ENCODE data around the gene PI4KA. TPM values are rescaled to one million over a fixed set of nuclear protein-coding genes. Genes with fewer than 3 reads are reported as not detected.

Gene PI4KA
- total and polyA plus RNA-seq, 2 donors: 32.5 to 64.0 TPM

GRCh38 chr22:20787223-20787622 is 71.4 kb downstream of the PI4KA start:
- 98% methylated on average over 4 of the region's 4 CpGs for WGBS
- Histone ChIP-seq H3K36me3 (ENCODE audit: control insufficient read depth in 2 of 2, insufficient read depth in 2 of 2, low read length in 1 of 2) (peaks cover 51 to 72% of the 10 kb centered on the region in 2 donors), H3K4me3 (ENCODE audit: low read length in 2 of 2) (no peak overlapping the region)

GRCh38 chr22:20786536-20786979 is 72.1 kb downstream of the PI4KA start:
- no peak for DNase-seq (ENCODE audit: low read depth in 6 of 9, low spot score in 9 of 9)
- H3K36me3 ChIP-seq (ENCODE audit: control insufficient read depth in 2 of 2, insufficient read depth in 2 of 2, low read length in 1 of 2): peaks cover 51 to 72% of the 10 kb centered on the region in 2 donors

More at GRCh38 chr22:20787223-20787622, 71.4 kb downstream of the PI4KA start:
- no peak for DNase-seq (ENCODE audit: low read depth in 6 of 9, low spot score in 9 of 9)
- Histone ChIP-seq H3K9me3 (ENCODE audit: control insufficient read depth in 2 of 2, insufficient read depth in 1 of 2, low read length in 1 of 2) (no peaks in the 10 kb centered on the region), H3K27me3 (ENCODE audit: control insufficient read depth in 2 of 2, insufficient read depth in 1 of 2, low read length in 1 of 2) (no peaks in the 10 kb centered on the region), H3K4me1 (ENCODE audit: control insufficient read depth in 2 of 2, insufficient read depth in 2 of 2, low read length in 2 of 2) (no peaks in the 10 kb centered on the region), H3K27ac (ENCODE audit: low read depth in 1 of 2, low read length in 1 of 2) (no peak overlapping the region)

GRCh38 chr22:20786048-20786447 is 72.6 kb downstream of the PI4KA start:
- Histone ChIP-seq H3K4me3 (ENCODE audit: low read length in 2 of 2) (no peak overlapping the region), H3K27me3 (ENCODE audit: control insufficient read depth in 2 of 2, insufficient read depth in 1 of 2, low read length in 1 of 2) (no peaks in the 10 kb centered on the region), H3K9me3 (ENCODE audit: control insufficient read depth in 2 of 2, insufficient read depth in 1 of 2, low read length in 1 of 2) (no peaks in the 10 kb centered on the region), H3K27ac (ENCODE audit: low read depth in 1 of 2, low read length in 1 of 2) (no peak overlapping the region), H3K4me1 (ENCODE audit: control insufficient read depth in 2 of 2, insufficient read depth in 2 of 2, low read length in 2 of 2) (no peaks in the 10 kb centered on the region), H3K36me3 (ENCODE audit: control insufficient read depth in 2 of 2, insufficient read depth in 2 of 2, low read length in 1 of 2) (peaks cover 54 to 68% of the 10 kb centered on the region in 2 donors)
- no peak for DNase-seq (ENCODE audit: low read depth in 6 of 9, low spot score in 9 of 9)
- 94% methylated on average over 8 of the region's 8 CpGs for WGBS

More at GRCh38 chr22:20786536-20786979, 72.1 kb downstream of the PI4KA start:
- WGBS: 94% methylated on average over 10 of the region's 10 CpGs
- H3K27ac ChIP-seq (ENCODE audit: low read depth in 1 of 2, low read length in 1 of 2): no peak overlapping the region
- no peaks in the 10 kb centered on the region for H3K27me3 ChIP-seq (ENCODE audit: control insufficient read depth in 2 of 2, insufficient read depth in 1 of 2, low read length in 1 of 2)
- no peak overlapping the region for H3K4me3 ChIP-seq (ENCODE audit: low read length in 2 of 2)
- H3K9me3 ChIP-seq (ENCODE audit: control insufficient read depth in 2 of 2, insufficient read depth in 1 of 2, low read length in 1 of 2): no peaks in the 10 kb centered on the region
- no peaks in the 10 kb centered on the region for H3K4me1 ChIP-seq (ENCODE audit: control insufficient read depth in 2 of 2, insufficient read depth in 2 of 2, low read length in 2 of 2)

GRCh38 chr22:20785415-20785814 is 73.2 kb downstream of the PI4KA start:
- Histone ChIP-seq H3K27me3 (ENCODE audit: control insufficient read depth in 2 of 2, insufficient read depth in 1 of 2, low read length in 1 of 2) (no peaks in the 10 kb centered on the region), H3K36me3 (ENCODE audit: control insufficient read depth in 2 of 2, insufficient read depth in 2 of 2, low read length in 1 of 2) (peaks cover 55 to 65% of the 10 kb centered on the region in 2 donors), H3K4me1 (ENCODE audit: control insufficient read depth in 2 of 2, insufficient read depth in 2 of 2, low read length in 2 of 2) (peaks cover 0 to under 1% of the 10 kb centered on the region in 2 donors), H3K27ac (ENCODE audit: low read depth in 1 of 2, low read length in 1 of 2) (no peak overlapping the region), H3K9me3 (ENCODE audit: control insufficient read depth in 2 of 2, insufficient read depth in 1 of 2, low read length in 1 of 2) (no peaks in the 10 kb centered on the region), H3K4me3 (ENCODE audit: low read length in 2 of 2) (no peak overlapping the region)
- WGBS: 98% methylated on average over 3 of the region's 3 CpGs
- no peak for DNase-seq (ENCODE audit: low read depth in 6 of 9, low spot score in 9 of 9)

- Histone ChIP-seq H3K4me3 (ENCODE audit: low read length in 2 of 2) (no peak overlapping the region), H3K9me3 (ENCODE audit: control insufficient read depth in 2 of 2, insufficient read depth in 1 of 2, low read length in 1 of 2) (no peaks in the 10 kb centered on the region), H3K36me3 (ENCODE audit: control insufficient read depth in 2 of 2, insufficient read depth in 2 of 2, low read length in 1 of 2) (peaks cover 61 to 64% of the 10 kb centered on the region in 2 donors), H3K4me1 (ENCODE audit: control insufficient read depth in 2 of 2, insufficient read depth in 2 of 2, low read length in 2 of 2) (peaks cover 0 to 3% of the 10 kb centered on the region in 2 donors), H3K27me3 (ENCODE audit: control insufficient read depth in 2 of 2, insufficient read depth in 1 of 2, low read length in 1 of 2) (no peaks in the 10 kb centered on the region), H3K27ac (ENCODE audit: low read depth in 1 of 2, low read length in 1 of 2) (no peak overlapping the region)
- WGBS: 93% methylated on average over 14 of the region's 14 CpGs
- DNase-seq (ENCODE audit: low read depth in 6 of 9, low spot score in 9 of 9): peak in 8 of 9 donors; percentile 11 to 73 (median 34)
Observed at GRCh38 chr22:20783844-20784723, 74.5 kb downstream of the PI4KA start.

GRCh38 chr22:20783300-20783673 is 75.3 kb downstream of the PI4KA start:
- DNase-seq (ENCODE audit: low read depth in 6 of 9, low spot score in 9 of 9): no peak
- whole genome bisulfite sequencing: 98% methylated on average over 3 of the region's 3 CpGs
- H3K36me3 ChIP-seq (ENCODE audit: control insufficient read depth in 2 of 2, insufficient read depth in 2 of 2, low read length in 1 of 2): peaks cover 60 to 62% of the 10 kb centered on the region in 2 donors
- H3K27ac ChIP-seq (ENCODE audit: low read depth in 1 of 2, low read length in 1 of 2): no peak overlapping the region
- H3K27me3 ChIP-seq (ENCODE audit: control insufficient read depth in 2 of 2, insufficient read depth in 1 of 2, low read length in 1 of 2): no peaks in the 10 kb centered on the region
- H3K9me3 ChIP-seq (ENCODE audit: control insufficient read depth in 2 of 2, insufficient read depth in 1 of 2, low read length in 1 of 2): no peaks in the 10 kb centered on the region
- H3K4me3 ChIP-seq (ENCODE audit: low read length in 2 of 2): no peak overlapping the region
- peaks cover 0 to 3% of the 10 kb centered on the region in 2 donors for H3K4me1 ChIP-seq (ENCODE audit: control insufficient read depth in 2 of 2, insufficient read depth in 2 of 2, low read length in 2 of 2)

GRCh38 chr22:20782596-20783299 is 75.9 kb downstream of the PI4KA start:
- peaks cover 58% of the 10 kb centered on the region in 2 donors for H3K36me3 ChIP-seq (ENCODE audit: control insufficient read depth in 2 of 2, insufficient read depth in 2 of 2, low read length in 1 of 2)
- 98% methylated on average over 4 of the region's 4 CpGs for WGBS
- no peaks in the 10 kb centered on the region for H3K27me3 ChIP-seq (ENCODE audit: control insufficient read depth in 2 of 2, insufficient read depth in 1 of 2, low read length in 1 of 2)
- no peak overlapping the region for H3K27ac ChIP-seq (ENCODE audit: low read depth in 1 of 2, low read length in 1 of 2)
- no peaks in the 10 kb centered on the region for H3K9me3 ChIP-seq (ENCODE audit: control insufficient read depth in 2 of 2, insufficient read depth in 1 of 2, low read length in 1 of 2)
- no peak for DNase-seq (ENCODE audit: low read depth in 6 of 9, low spot score in 9 of 9)
- no peak overlapping the region for H3K4me3 ChIP-seq (ENCODE audit: low read length in 2 of 2)
- peaks cover 0 to 3% of the 10 kb centered on the region in 2 donors for H3K4me1 ChIP-seq (ENCODE audit: control insufficient read depth in 2 of 2, insufficient read depth in 2 of 2, low read length in 2 of 2)

GRCh38 chr22:20782083-20782482 is 76.5 kb downstream of the PI4KA start:
- 97% methylated on average over 4 of the region's 4 CpGs for WGBS
- peaks cover 54 to 55% of the 10 kb centered on the region in 2 donors for H3K36me3 ChIP-seq (ENCODE audit: control insufficient read depth in 2 of 2, insufficient read depth in 2 of 2, low read length in 1 of 2)

More at GRCh38 chr22:20782083-20782482, 76.5 kb downstream of the PI4KA start:
- Histone ChIP-seq H3K27me3 (ENCODE audit: control insufficient read depth in 2 of 2, insufficient read depth in 1 of 2, low read length in 1 of 2) (no peaks in the 10 kb centered on the region), H3K9me3 (ENCODE audit: control insufficient read depth in 2 of 2, insufficient read depth in 1 of 2, low read length in 1 of 2) (no peaks in the 10 kb centered on the region), H3K27ac (ENCODE audit: low read depth in 1 of 2, low read length in 1 of 2) (no peak overlapping the region), H3K4me1 (ENCODE audit: control insufficient read depth in 2 of 2, insufficient read depth in 2 of 2, low read length in 2 of 2) (peaks cover 0 to 3% of the 10 kb centered on the region in 2 donors), H3K4me3 (ENCODE audit: low read length in 2 of 2) (no peak overlapping the region)
- no peak for DNase-seq (ENCODE audit: low read depth in 6 of 9, low spot score in 9 of 9)

Measured in thymus (tissue), 11 donors.